ENCODE results near the gene ASXL1.
A peak's percentile ranks its signal among the peaks of the same experiment; 100 is the strongest.

ASXL1 gene

GRCh38 chr20:32354592-32355416 is 3.3 kb upstream of the ASXL1 start:
- H3K27ac ChIP-seq = peak overlapping the region; percentile 98; the same call in 1 of the 2 replicates

GRCh38 chr20:32355417-32355841 is 2.7 kb upstream of the ASXL1 start:
- H3K27ac ChIP-seq = peak overlapping the region; percentile 98
- TF ChIP-seq, protein P1, sequence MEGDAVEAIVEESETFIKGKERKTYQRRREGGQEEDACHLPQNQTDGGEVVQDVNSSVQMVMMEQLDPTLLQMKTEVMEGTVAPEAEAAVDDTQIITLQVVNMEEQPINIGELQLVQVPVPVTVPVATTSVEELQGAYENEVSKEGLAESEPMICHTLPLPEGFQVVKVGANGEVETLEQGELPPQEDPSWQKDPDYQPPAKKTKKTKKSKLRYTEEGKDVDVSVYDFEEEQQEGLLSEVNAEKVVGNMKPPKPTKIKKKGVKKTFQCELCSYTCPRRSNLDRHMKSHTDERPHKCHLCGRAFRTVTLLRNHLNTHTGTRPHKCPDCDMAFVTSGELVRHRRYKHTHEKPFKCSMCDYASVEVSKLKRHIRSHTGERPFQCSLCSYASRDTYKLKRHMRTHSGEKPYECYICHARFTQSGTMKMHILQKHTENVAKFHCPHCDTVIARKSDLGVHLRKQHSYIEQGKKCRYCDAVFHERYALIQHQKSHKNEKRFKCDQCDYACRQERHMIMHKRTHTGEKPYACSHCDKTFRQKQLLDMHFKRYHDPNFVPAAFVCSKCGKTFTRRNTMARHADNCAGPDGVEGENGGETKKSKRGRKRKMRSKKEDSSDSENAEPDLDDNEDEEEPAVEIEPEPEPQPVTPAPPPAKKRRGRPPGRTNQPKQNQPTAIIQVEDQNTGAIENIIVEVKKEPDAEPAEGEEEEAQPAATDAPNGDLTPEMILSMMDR (conservative IDR thresholded peaks at IDR 0.05) = no peak

More at GRCh38 chr20:32354592-32355416, 3.3 kb upstream of the ASXL1 start:
- TF ChIP-seq, protein P1 (conservative IDR thresholded peaks at IDR 0.05) = no peak

GRCh38 chr20:32355907-32356621 is 2.1 kb upstream of the ASXL1 start:
- H3K27ac ChIP-seq = peak overlapping the region; percentile 98

DNA sequence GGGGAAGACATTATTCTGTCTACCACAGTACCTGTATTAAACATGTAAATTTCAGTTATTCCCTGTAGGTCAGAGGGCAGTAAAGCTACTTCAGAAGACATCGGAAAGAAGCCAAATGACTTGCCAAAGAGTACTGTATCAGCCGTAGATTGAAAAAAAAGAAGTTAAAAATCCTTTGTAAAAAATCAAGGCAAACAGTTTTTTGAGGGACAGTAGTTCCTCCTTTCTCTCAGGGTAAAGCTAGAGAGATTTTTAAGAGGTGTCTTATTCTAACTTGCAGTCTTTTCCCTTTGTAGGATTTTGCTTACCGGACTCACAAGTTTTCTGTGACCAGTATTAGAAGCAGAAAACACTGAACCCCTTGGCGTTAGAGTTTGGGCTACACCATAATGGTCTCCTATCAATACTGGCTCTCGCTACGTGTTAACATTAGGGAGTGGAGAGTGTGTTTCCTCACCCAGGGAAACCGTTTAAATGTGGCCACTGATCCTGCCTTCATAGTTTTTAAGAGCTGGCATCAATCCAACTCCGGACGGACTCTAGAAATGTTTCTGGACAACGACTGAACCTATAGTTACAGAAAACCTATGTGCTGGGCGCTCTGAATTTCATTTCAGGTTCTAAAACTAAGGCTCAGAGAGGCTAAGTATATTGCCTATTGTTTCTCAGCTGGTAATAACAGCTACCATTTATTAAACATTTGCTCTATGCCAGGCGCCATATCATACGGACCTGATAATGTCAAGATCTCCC is 1.3 kb upstream of the ASXL1 start:
- TF ChIP-seq, protein P1 (conservative IDR thresholded peaks at IDR 0.05) = no peak
- peak overlapping the region; percentile 98 for H3K27ac ChIP-seq

DNA sequence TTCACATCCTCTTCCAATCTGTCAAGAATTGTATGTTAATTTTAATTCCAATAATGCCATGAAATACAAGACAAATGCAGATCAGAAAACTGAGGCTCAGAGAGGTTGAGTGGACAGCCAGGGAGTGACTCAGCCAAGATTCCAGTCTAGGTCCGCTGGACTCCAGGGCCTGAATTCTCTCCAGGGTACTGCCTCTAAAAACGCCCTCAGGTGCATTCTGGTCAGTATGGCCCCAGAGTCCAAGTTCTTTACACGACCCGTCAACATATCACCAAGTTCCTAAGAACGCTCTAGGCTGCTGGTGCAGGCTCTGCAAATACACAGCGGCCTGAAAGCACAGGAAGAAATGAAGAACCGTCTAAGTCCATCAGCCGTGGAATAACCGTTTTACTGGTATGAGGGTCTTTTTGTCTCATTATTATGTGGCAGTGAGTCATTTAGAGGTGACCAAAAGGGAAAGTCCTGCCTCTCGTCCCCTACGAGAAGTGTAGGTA is 709 bp upstream of the ASXL1 start:
- TF ChIP-seq, protein P1 (conservative IDR thresholded peaks at IDR 0.05) = no peak
- H3K27ac ChIP-seq = peak overlapping the region; percentile 98

- TF ChIP-seq, protein P1 (conservative IDR thresholded peaks at IDR 0.05) = no peak
- H3K27ac ChIP-seq = peak overlapping the region; percentile 98
Observed at GRCh38 chr20:32358632-32358882, 426 bp downstream of the ASXL1 start.

DNA sequence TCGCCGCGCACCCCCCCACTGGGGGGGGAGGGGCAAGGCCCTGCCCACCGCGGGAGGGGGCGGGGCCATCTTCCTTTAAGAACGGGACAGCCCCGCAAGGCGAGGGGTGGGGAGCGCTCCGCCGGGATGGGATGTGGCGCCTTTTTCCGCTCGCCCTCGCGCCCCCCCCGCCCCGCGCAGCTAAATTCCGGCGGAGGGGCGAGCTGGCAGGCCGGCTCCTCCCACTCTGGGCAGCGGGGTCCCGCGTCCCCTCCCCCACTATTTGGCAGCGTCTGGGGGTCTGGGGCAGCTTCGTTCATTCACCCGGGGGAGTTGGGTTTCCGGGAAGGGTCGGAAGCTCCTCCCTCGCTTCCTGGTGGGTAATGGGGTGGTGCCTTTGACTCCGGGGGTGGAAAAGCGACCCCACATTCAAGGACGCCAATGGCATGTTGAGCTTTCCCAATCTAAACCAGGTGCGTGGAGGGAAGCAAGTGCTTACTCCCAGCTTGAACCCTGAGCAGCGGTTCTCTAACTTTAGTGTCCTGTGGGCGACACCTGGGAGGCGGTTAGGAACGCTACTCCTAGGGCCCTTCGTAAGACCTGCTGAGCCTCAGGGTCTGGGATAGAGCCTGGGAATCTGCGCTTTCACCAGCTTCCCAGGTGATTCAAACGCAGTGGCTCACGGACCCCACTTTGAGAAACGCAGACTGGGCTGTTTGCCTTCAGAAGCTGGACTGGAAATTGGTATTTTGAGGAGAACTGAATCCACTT is 927 bp downstream of the ASXL1 start:
- peak overlapping the region; percentile 98 for H3K27ac ChIP-seq
- TF ChIP-seq, protein P1 (conservative IDR thresholded peaks at IDR 0.05) = no peak

Data from VCaP (cell line).